Muscle layer of duodenum (tissue), 2 donors: ENCODE measurements around the gene PPIC.

ENCODE experiments used
- H3K27ac ChIP-seq: one replicate; pipeline ENCODE4 v1.7.0; 2013; ENCODE audit warnings: mild to moderate bottlenecking, low read length
- H3K27me3 ChIP-seq: one replicate; pipeline ENCODE4 v1.7.0; 2013; ENCODE audit warnings: low read depth, mild to moderate bottlenecking, control low read depth, low read length
- H3K36me3 ChIP-seq, 2 donors: one replicate each; pipeline ENCODE4 v1.7.0; 2013; ENCODE audit warnings: low read length in 2 of 2, control low read depth in 1 of 2, mild to moderate bottlenecking in 1 of 2; ENCODE audit not compliant: insufficient read depth in 2 of 2, control insufficient read depth in 1 of 2
- H3K4me1 ChIP-seq, 2 donors: one replicate each; pipeline ENCODE4 v1.7.0; 2013; ENCODE audit warnings: low read length in 2 of 2, mild to moderate bottlenecking in 2 of 2, control low read depth in 1 of 2, moderate library complexity in 1 of 2; ENCODE audit not compliant: insufficient read depth in 2 of 2, control insufficient read depth in 1 of 2
- H3K4me3 ChIP-seq, 2 donors: one replicate each; pipeline ENCODE4 v1.7.0; 2013; ENCODE audit warnings: low read length in 2 of 2, low read depth in 1 of 2, mild to moderate bottlenecking in 1 of 2
- H3K9me3 ChIP-seq, 2 donors: one replicate each; pipeline ENCODE4 v1.7.0; 2013; ENCODE audit warnings: low read length in 2 of 2, control low read depth in 1 of 2, mild to moderate bottlenecking in 1 of 2; ENCODE audit not compliant: control insufficient read depth in 1 of 2
- donor health status: healthy.

The PPIC gene

GRCh38 chr5:123007754-123008153 is 28.8 kb downstream of the PPIC start:
- Histone ChIP-seq H3K27ac (no peak overlapping the region), H3K4me3 (no peak overlapping the region), H3K36me3 (peaks cover 0 to 4% of the 10 kb centered on the region in 2 donors), H3K9me3 (no peaks in the 10 kb centered on the region), H3K27me3 (no peaks in the 10 kb centered on the region), H3K4me1 (no peaks in the 10 kb centered on the region)

GRCh38 chr5:123007182-123007581 is 29.3 kb downstream of the PPIC start:
- H3K27ac ChIP-seq: no peak overlapping the region
- no peaks in the 10 kb centered on the region for H3K9me3 ChIP-seq
- H3K27me3 ChIP-seq: no peaks in the 10 kb centered on the region
- H3K4me3 ChIP-seq: no peak overlapping the region
- H3K4me1 ChIP-seq: no peaks in the 10 kb centered on the region
- H3K36me3 ChIP-seq: peaks cover 0 to 5% of the 10 kb centered on the region in 2 donors

GRCh38 chr5:123001808-123002207 is 34.7 kb downstream of the PPIC start:
- Histone ChIP-seq H3K4me1 (no peaks in the 10 kb centered on the region), H3K27ac (no peak overlapping the region), H3K4me3 (no peak overlapping the region), H3K9me3 (no peaks in the 10 kb centered on the region), H3K27me3 (no peaks in the 10 kb centered on the region), H3K36me3 (peaks cover 5 to 13% of the 10 kb centered on the region in 2 donors)

- no peaks in the 10 kb centered on the region for H3K9me3 ChIP-seq
- peaks cover 5 to 13% of the 10 kb centered on the region in 2 donors for H3K36me3 ChIP-seq
- H3K27ac ChIP-seq: no peak overlapping the region
- no peaks in the 10 kb centered on the region for H3K4me1 ChIP-seq
- no peak overlapping the region for H3K4me3 ChIP-seq
- no peaks in the 10 kb centered on the region for H3K27me3 ChIP-seq
These were observed 35.8 kb downstream of the PPIC start for GRCh38 chr5:123000731-123001130.

GRCh38 chr5:122999947-123000563 is 36.5 kb downstream of the PPIC start:
- H3K4me3 ChIP-seq: no peak overlapping the region
- H3K4me1 ChIP-seq: no peaks in the 10 kb centered on the region
- no peaks in the 10 kb centered on the region for H3K27me3 ChIP-seq
- H3K9me3 ChIP-seq: no peaks in the 10 kb centered on the region
- H3K27ac ChIP-seq: no peak overlapping the region
- H3K36me3 ChIP-seq: peaks cover 5 to 13% of the 10 kb centered on the region in 2 donors

- no peak overlapping the region for H3K27ac ChIP-seq
- no peaks in the 10 kb centered on the region for H3K27me3 ChIP-seq
- H3K36me3 ChIP-seq: peaks cover 5 to 8% of the 10 kb centered on the region in 2 donors
- H3K4me3 ChIP-seq: no peak overlapping the region
- H3K4me1 ChIP-seq: no peaks in the 10 kb centered on the region
- H3K9me3 ChIP-seq: no peaks in the 10 kb centered on the region
These were observed 39.2 kb downstream of the PPIC start for GRCh38 chr5:122997294-122997693.

GRCh38 chr5:122996091-122996490 is 40.4 kb downstream of the PPIC start:
- no peaks in the 10 kb centered on the region for H3K9me3 ChIP-seq
- H3K36me3 ChIP-seq: peaks cover 5 to 8% of the 10 kb centered on the region in 2 donors
- no peak overlapping the region for H3K4me3 ChIP-seq
- H3K27ac ChIP-seq: no peak overlapping the region
- no peaks in the 10 kb centered on the region for H3K4me1 ChIP-seq
- H3K27me3 ChIP-seq: no peaks in the 10 kb centered on the region

GRCh38 chr5:122985954-122986721 is 50.4 kb downstream of the PPIC start:
- Histone ChIP-seq H3K4me1 (no peaks in the 10 kb centered on the region), H3K27ac (no peak overlapping the region), H3K27me3 (no peaks in the 10 kb centered on the region), H3K9me3 (no peaks in the 10 kb centered on the region), H3K36me3 (no peaks in the 10 kb centered on the region), H3K4me3 (no peak overlapping the region)

- Histone ChIP-seq H3K36me3 (no peaks in the 10 kb centered on the region), H3K9me3 (no peaks in the 10 kb centered on the region), H3K4me3 (no peak overlapping the region), H3K4me1 (no peaks in the 10 kb centered on the region), H3K27me3 (no peaks in the 10 kb centered on the region), H3K27ac (no peak overlapping the region)
These were observed 51.4 kb downstream of the PPIC start for GRCh38 chr5:122985006-122985700.

GRCh38 chr5:122984425-122984824 is 52.1 kb downstream of the PPIC start:
- H3K4me3 ChIP-seq: no peak overlapping the region
- no peaks in the 10 kb centered on the region for H3K27me3 ChIP-seq
- no peaks in the 10 kb centered on the region for H3K4me1 ChIP-seq
- H3K27ac ChIP-seq: no peak overlapping the region
- no peaks in the 10 kb centered on the region for H3K36me3 ChIP-seq
- no peaks in the 10 kb centered on the region for H3K9me3 ChIP-seq

- Histone ChIP-seq H3K4me1 (no peaks in the 10 kb centered on the region), H3K27me3 (no peaks in the 10 kb centered on the region), H3K4me3 (no peak overlapping the region), H3K27ac (no peak overlapping the region), H3K9me3 (no peaks in the 10 kb centered on the region), H3K36me3 (no peaks in the 10 kb centered on the region)
These were observed 54.1 kb downstream of the PPIC start for GRCh38 chr5:122982376-122982775.
